ENCODE data around the gene ANKLE2.

ANKLE2 gene

DNA sequence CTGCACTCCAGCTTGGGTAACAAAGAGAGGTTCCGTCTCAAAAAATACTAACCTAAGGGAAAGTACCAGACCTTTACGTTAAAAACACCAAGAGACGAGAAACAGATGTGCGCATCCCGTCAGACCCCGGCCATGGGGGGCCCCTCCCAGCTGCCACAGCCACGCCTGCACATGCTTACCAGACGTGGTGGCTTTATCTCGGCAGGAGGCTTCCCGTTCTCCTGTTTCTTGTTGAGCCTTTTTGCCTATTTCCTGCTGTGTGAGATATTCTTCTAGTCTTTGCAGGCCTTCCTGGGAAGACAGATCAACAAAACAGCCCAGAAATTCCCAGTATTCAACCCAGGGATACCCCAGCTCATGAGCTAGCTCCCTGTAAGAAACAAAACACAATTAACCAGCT lies 27.4 kb downstream of the ANKLE2 start:
- H3K4me1 ChIP-seq (ENCODE audit: control insufficient read depth, insufficient read depth, low read length) = no peaks in the 10 kb centered on the region
- H3K27me3 ChIP-seq (ENCODE audit: control insufficient read depth, insufficient read depth, low read length, poor library complexity, severe bottlenecking) = no peaks in the 10 kb centered on the region
- no peak overlapping the region for H3K4me3 ChIP-seq (ENCODE audit: insufficient read depth, low read depth, low read length)
- peaks cover 66% of the 10 kb centered on the region for H3K36me3 ChIP-seq (ENCODE audit: control insufficient read depth, insufficient read depth, low read length)
- H3K9me3 ChIP-seq (ENCODE audit: control insufficient read depth, low read length) = no peaks in the 10 kb centered on the region
- H3K27ac ChIP-seq (ENCODE audit: insufficient read depth, low read depth, low read length, poor library complexity, severe bottlenecking) = peak overlapping the region; percentile 17
- WGBS, 2 experiments = 84% methylated on average over 10 of the region's 10 CpGs

DNA sequence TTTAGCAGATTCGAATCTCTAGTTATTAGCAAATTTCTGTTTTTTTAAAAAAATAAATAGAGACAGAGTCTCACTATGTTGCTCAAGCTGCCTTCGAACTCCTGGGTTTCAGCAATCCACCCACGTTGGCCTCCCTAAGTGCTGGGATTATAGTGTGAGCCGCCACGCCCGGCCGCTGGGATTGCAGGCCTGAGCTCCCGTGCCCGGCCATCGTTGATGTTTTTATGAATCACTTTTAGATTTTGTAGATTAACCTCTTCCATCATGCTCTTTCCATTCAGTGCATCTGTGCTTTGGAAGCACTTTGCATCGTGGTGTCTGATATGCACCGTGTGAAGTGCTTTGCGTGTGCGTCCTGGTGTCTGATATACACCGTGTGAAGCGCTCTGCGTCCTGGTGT lies 30.1 kb downstream of the ANKLE2 start:
- Histone ChIP-seq H3K4me1 (ENCODE audit: control insufficient read depth, insufficient read depth, low read length) (no peaks in the 10 kb centered on the region), H3K9me3 (ENCODE audit: control insufficient read depth, low read length) (no peaks in the 10 kb centered on the region), H3K4me3 (ENCODE audit: insufficient read depth, low read depth, low read length) (no peak overlapping the region), H3K36me3 (ENCODE audit: control insufficient read depth, insufficient read depth, low read length) (peaks cover 76% of the 10 kb centered on the region), H3K27ac (ENCODE audit: insufficient read depth, low read depth, low read length, poor library complexity, severe bottlenecking) (no peak overlapping the region), H3K27me3 (ENCODE audit: control insufficient read depth, insufficient read depth, low read length, poor library complexity, severe bottlenecking) (no peaks in the 10 kb centered on the region)
- 97 to 98% methylated on average over 16 to 17 of the region's 17 CpGs for WGBS, 2 experiments

DNA sequence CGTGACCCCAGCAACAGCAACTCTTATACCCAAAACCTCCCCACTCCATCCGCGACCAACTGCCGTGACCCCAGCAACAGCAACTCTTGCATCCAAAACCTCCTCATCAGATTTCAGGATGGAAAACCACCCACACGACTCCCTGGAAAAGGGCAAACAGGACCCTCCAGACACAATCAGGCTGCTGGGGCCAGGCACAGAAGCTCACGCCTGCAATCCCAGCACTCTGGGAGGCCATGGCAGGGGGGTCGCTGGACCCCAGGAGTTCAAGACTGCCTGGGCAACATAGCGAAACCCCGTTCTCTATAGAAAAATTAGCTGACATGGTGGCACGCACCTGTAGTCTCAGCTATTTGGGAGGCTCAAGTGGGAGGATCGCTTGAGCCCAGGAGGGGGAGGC lies 31.3 kb downstream of the ANKLE2 start:
- Histone ChIP-seq H3K36me3 (ENCODE audit: control insufficient read depth, insufficient read depth, low read length) (peaks cover 77% of the 10 kb centered on the region), H3K27ac (ENCODE audit: insufficient read depth, low read depth, low read length, poor library complexity, severe bottlenecking) (no peak overlapping the region), H3K4me3 (ENCODE audit: insufficient read depth, low read depth, low read length) (no peak overlapping the region), H3K4me1 (ENCODE audit: control insufficient read depth, insufficient read depth, low read length) (no peaks in the 10 kb centered on the region), H3K27me3 (ENCODE audit: control insufficient read depth, insufficient read depth, low read length, poor library complexity, severe bottlenecking) (no peaks in the 10 kb centered on the region), H3K9me3 (ENCODE audit: control insufficient read depth, low read length) (no peaks in the 10 kb centered on the region)
- 93 to 96% methylated on average over 11 of the region's 11 CpGs for WGBS, 2 experiments

DNA sequence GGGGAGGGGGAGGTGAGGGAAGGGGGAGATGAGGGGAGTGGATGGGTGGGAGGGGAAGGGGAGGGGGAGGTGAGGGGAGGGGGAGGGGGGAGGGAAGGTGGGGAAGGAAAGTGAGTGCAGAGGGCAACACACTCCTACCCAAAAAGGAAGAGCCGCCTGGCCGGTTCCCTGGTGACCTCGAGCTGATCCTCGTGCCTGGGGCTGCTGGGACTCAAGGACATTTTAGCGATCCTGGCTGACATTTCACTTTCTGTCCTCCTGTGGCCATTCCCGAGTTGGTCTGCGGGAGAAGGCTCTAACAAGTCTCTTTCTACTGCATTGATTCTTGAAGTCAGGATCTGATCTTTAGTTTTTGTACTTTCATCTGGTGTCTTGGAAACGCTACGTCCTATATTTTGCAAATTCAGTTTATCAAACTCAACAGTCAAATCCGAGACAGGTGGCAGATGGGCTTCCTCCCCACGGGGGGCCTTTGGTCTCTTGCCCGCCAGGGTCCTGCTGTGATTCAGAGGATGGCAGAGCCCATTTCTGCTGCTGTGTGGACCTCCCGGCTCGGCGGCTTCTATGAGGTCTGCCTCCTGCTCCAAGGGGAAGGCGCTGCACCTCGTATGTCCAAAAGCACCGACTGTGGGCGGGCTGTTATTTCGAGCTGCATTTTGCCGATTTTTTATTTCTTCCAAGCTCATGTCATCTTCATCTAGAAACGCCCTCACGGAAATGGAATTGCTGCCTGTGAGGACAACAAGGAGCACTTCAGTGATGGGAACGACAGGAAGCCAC lies 31.9 kb downstream of the ANKLE2 start:
- WGBS, 2 experiments = 92% methylated on average over 24 of the region's 24 CpGs
- Histone ChIP-seq H3K27ac (ENCODE audit: insufficient read depth, low read depth, low read length, poor library complexity, severe bottlenecking) (no peak overlapping the region), H3K36me3 (ENCODE audit: control insufficient read depth, insufficient read depth, low read length) (peaks cover 72% of the 10 kb centered on the region), H3K4me3 (ENCODE audit: insufficient read depth, low read depth, low read length) (no peak overlapping the region), H3K9me3 (ENCODE audit: control insufficient read depth, low read length) (no peaks in the 10 kb centered on the region), H3K27me3 (ENCODE audit: control insufficient read depth, insufficient read depth, low read length, poor library complexity, severe bottlenecking) (no peaks in the 10 kb centered on the region), H3K4me1 (ENCODE audit: control insufficient read depth, insufficient read depth, low read length) (no peaks in the 10 kb centered on the region)

DNA sequence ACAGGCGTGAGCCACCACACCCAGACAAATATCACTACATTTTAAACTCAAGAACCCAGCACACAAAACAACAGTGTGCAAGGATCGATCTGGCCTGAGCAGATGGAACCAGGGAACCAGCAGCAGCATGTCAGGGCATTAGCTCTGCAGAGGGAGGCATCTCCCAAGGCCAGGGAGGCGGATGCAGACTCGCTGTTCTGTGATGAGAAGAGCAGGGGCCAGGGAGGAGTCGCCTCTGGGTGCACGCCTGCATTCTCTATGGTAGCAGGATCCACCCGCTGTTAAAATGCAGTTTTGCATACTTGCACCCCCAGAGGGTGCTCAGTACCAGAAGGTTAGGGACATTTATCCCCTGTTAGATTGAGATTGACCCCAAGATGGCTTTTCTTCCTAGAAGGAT lies 33.1 kb downstream of the ANKLE2 start:
- peaks cover 70% of the 10 kb centered on the region for H3K36me3 ChIP-seq (ENCODE audit: control insufficient read depth, insufficient read depth, low read length)
- H3K27me3 ChIP-seq (ENCODE audit: control insufficient read depth, insufficient read depth, low read length, poor library complexity, severe bottlenecking) = no peaks in the 10 kb centered on the region

DNA sequence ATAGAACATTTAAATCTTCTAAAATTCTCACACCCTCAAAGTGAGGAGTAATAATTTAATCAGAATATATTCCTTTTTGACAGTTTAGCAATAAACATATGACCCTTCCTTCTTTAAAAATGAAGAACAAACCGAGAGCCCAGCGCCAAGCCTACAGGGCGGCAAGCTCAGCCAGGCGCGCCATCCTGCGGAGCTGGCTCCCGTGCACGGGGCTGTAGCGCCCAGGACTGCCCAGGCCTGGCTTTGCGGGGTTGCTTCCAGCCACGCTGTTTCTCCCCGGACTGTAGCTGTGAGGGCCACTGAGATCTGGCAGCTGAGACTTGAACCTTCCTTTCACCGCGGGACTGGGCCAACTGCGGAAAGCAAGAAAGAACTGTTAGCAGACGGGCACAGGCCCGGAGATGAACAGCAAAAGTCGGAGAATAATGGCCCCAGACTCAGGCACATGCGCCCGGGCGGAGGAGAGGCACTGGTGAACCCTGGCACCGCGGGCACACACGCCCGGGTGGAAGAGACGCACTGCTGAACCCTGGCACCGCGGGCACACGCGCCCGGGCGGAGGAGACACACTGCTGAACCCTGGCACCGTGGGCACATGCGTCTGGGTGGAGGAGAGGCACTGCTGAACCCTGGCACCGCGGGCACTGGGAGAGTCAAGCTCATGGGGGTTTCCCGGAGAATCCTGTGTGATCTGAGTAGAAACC lies 34.4 kb downstream of the ANKLE2 start:
- H3K4me3 ChIP-seq (ENCODE audit: insufficient read depth, low read depth, low read length) = no peak overlapping the region
- no peaks in the 10 kb centered on the region for H3K27me3 ChIP-seq (ENCODE audit: control insufficient read depth, insufficient read depth, low read length, poor library complexity, severe bottlenecking)
- H3K9me3 ChIP-seq (ENCODE audit: control insufficient read depth, low read length) = no peaks in the 10 kb centered on the region
- H3K36me3 ChIP-seq (ENCODE audit: control insufficient read depth, insufficient read depth, low read length) = peaks cover 69% of the 10 kb centered on the region
- WGBS, 2 experiments = 92 to 94% methylated on average over 37 of the region's 37 CpGs
- H3K4me1 ChIP-seq (ENCODE audit: control insufficient read depth, insufficient read depth, low read length) = no peaks in the 10 kb centered on the region
- no peak overlapping the region for H3K27ac ChIP-seq (ENCODE audit: insufficient read depth, low read depth, low read length, poor library complexity, severe bottlenecking)

More for the DNA sequence above, 33.1 kb downstream of the ANKLE2 start:
- H3K27ac ChIP-seq (ENCODE audit: insufficient read depth, low read depth, low read length, poor library complexity, severe bottlenecking) = no peak overlapping the region
- H3K9me3 ChIP-seq (ENCODE audit: control insufficient read depth, low read length) = no peaks in the 10 kb centered on the region
- WGBS, 2 experiments = 93 to 94% methylated on average over 7 of the region's 7 CpGs
- H3K4me3 ChIP-seq (ENCODE audit: insufficient read depth, low read depth, low read length) = no peak overlapping the region
- no peaks in the 10 kb centered on the region for H3K4me1 ChIP-seq (ENCODE audit: control insufficient read depth, insufficient read depth, low read length)

DNA sequence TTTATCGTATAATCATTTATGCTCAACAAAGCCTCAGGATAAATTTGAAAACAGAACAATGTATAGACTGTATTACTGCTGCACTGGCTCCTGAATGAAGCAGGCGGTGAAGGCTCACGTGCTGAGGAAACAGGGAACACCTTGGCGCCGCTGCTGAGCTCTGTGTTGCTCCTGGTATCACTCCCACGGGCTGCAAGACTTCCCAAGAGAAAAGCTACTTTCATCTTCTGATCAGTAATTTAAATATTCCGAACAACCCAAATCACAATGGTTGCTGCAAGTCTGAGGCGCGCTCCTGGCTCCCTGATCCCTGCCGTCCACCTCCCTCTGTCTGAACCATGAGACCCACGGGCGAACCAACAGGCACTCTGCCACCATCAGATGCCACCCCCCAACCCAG lies 35.2 kb downstream of the ANKLE2 start:
- H3K4me1 ChIP-seq (ENCODE audit: control insufficient read depth, insufficient read depth, low read length) = no peaks in the 10 kb centered on the region
- no peaks in the 10 kb centered on the region for H3K27me3 ChIP-seq (ENCODE audit: control insufficient read depth, insufficient read depth, low read length, poor library complexity, severe bottlenecking)
- no peaks in the 10 kb centered on the region for H3K9me3 ChIP-seq (ENCODE audit: control insufficient read depth, low read length)
- H3K4me3 ChIP-seq (ENCODE audit: insufficient read depth, low read depth, low read length) = no peak overlapping the region
- no peak overlapping the region for H3K27ac ChIP-seq (ENCODE audit: insufficient read depth, low read depth, low read length, poor library complexity, severe bottlenecking)
- 92 to 94% methylated on average over 12 of the region's 12 CpGs for WGBS, 2 experiments
- H3K36me3 ChIP-seq (ENCODE audit: control insufficient read depth, insufficient read depth, low read length) = peaks cover 64% of the 10 kb centered on the region

DNA sequence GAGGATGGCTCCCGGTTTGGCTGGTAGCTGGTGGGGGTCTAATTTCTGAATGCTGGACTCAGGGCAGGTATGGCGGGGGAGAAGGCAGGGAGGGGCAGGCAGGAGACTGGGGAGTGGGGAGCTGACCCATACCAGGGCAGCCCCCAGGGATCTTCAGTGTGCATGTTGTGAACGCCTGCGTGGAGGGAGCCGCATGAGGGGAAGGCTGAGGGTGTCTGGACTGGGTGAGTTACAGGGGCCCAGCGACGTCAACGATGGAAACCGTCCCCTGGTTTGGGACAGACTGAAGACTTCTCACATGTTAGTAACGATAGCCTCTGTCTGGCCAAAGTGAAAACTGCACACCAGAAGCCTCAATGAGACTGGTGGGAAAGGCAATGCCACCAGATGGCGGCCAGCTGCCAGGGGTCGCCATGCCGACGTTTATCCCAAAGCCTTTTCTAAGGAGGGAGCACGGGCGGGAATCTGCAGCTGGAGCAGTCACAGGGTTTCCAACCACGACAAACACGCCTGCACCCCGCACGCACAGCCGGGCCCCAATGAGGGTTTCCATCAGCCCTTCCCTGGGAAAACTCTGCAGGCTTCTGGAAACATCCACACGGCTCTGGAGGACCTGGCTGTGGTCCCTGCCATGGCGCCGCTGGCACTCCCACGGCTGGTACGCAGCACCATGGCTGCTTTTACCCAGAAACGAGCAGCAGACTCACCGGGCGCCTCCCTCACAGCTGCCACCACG lies 37.0 kb downstream of the ANKLE2 start:
- 93% methylated on average over 30 of the region's 30 CpGs for WGBS, 2 experiments
- Histone ChIP-seq H3K36me3 (ENCODE audit: control insufficient read depth, insufficient read depth, low read length) (peaks cover 49% of the 10 kb centered on the region), H3K4me1 (ENCODE audit: control insufficient read depth, insufficient read depth, low read length) (no peaks in the 10 kb centered on the region), H3K27me3 (ENCODE audit: control insufficient read depth, insufficient read depth, low read length, poor library complexity, severe bottlenecking) (no peaks in the 10 kb centered on the region), H3K27ac (ENCODE audit: insufficient read depth, low read depth, low read length, poor library complexity, severe bottlenecking) (no peak overlapping the region), H3K4me3 (ENCODE audit: insufficient read depth, low read depth, low read length) (no peak overlapping the region), H3K9me3 (ENCODE audit: control insufficient read depth, low read length) (no peaks in the 10 kb centered on the region)

DNA sequence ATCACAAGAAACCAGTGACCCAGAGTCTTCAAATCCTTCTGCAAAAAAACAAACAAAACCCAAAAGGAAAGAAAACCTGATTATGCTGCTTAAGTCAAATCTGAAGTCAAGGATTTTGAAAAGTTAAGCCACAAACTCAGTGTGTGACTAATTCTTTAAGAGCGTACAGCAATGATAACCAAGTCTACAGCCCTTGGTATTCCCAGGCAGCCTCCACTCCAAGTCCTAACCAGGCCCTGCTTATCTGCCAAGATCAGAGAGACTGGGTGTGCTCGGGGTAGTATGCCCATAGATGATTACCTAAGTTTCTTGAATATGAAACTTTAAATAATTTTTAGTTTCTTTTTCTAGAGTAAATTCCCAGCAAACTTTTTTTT lies 37.9 kb downstream of the ANKLE2 start:
- no peaks in the 10 kb centered on the region for H3K27me3 ChIP-seq (ENCODE audit: control insufficient read depth, insufficient read depth, low read length, poor library complexity, severe bottlenecking)
- no peaks in the 10 kb centered on the region for H3K4me1 ChIP-seq (ENCODE audit: control insufficient read depth, insufficient read depth, low read length)
- 94 to 96% methylated on average over 2 of the region's 2 CpGs for WGBS, 2 experiments
- H3K4me3 ChIP-seq (ENCODE audit: insufficient read depth, low read depth, low read length) = no peak overlapping the region
- H3K27ac ChIP-seq (ENCODE audit: insufficient read depth, low read depth, low read length, poor library complexity, severe bottlenecking) = no peak overlapping the region
- peaks cover 55% of the 10 kb centered on the region for H3K36me3 ChIP-seq (ENCODE audit: control insufficient read depth, insufficient read depth, low read length)
- H3K9me3 ChIP-seq (ENCODE audit: control insufficient read depth, low read length) = no peaks in the 10 kb centered on the region
